Stimulated activated naive CD8-positive, alpha-beta T cell treated with anti-CD3 and anti-CD28 coated beads, Interleukin-15, amount 100 ng/mL, for 72 hours (primary cell): ENCODE results near the gene MAGI1.

Source experiments
- ATAC-seq: fragments of 150-1000 bp; cut with Tn5 transposase; 2 replicates; pipeline ENCODE4 v1.10.0; 2021; ENCODE audit warnings: mild to moderate bottlenecking, moderate library complexity
- DNase-seq, 2 donors: peaks; one replicate each; pipeline ENCODE4 v3.0.0; 2021 to 2022
- H3K27ac Mint-ChIP-seq, 2 donors: one replicate each; pipeline ENCODE4 v1.8.0; 2022; ENCODE audit warnings: mild to moderate bottlenecking in 2 of 2, mixed read lengths in 2 of 2, moderate library complexity in 2 of 2
- H3K27me3 Mint-ChIP-seq: one replicate; pipeline ENCODE4 v1.8.0; 2022; ENCODE audit warnings: mixed read lengths
- H3K4me1 Mint-ChIP-seq: one replicate; pipeline ENCODE4 v1.8.0; 2022; ENCODE audit warnings: mild to moderate bottlenecking, mixed read lengths
- H3K4me3 Mint-ChIP-seq, 2 donors: one replicate each; pipeline ENCODE4 v1.8.0; 2022; ENCODE audit warnings: mild to moderate bottlenecking in 2 of 2, mixed read lengths in 2 of 2, moderate library complexity in 1 of 2
- H3K9me3 Mint-ChIP-seq, 2 donors: one replicate each; pipeline ENCODE4 v1.8.0; 2022; ENCODE audit warnings: mixed read lengths in 2 of 2

MAGI1 gene

GRCh38 chr3:66038726-66039589 lies at the start of gene MAGI1:
MAGI1 (minus strand) TSS chr3:66038918; CDS start chr3:66038308, 610 bp downstream.
- DNase-seq (peak; percentile 44 to 48), ATAC-seq (peak; percentile 78)
- peaks cover 0 to 6% of the 10 kb centered on the region in 2 donors for H3K9me3 Mint-ChIP-seq
- H3K4me1 Mint-ChIP-seq, result peaks cover 25% of the 10 kb centered on the region
- peak within 1 kb of the TSS; percentile 92 to 96 for H3K4me3 Mint-ChIP-seq
- H3K27me3 Mint-ChIP-seq, result peaks cover 91% of the 10 kb centered on the region
- peak within 1 kb of the TSS; percentile 67 to 95 for H3K27ac Mint-ChIP-seq

- ATAC-seq, result no peak
- no peak overlapping the region for H3K4me3 Mint-ChIP-seq
- no peaks in the 10 kb centered on the region for H3K9me3 Mint-ChIP-seq
- DNase-seq, result no peak
- no peaks in the 10 kb centered on the region for H3K27me3 Mint-ChIP-seq
- no peaks in the 10 kb centered on the region for H3K4me1 Mint-ChIP-seq
- H3K27ac Mint-ChIP-seq, result no peak overlapping the region
These were observed 45.1 kb upstream of the MAGI1 start for GRCh38 chr3:66083784-66084213.

- Mint-ChIP-seq H3K4me1 (no peaks in the 10 kb centered on the region), H3K27ac (no peak overlapping the region), H3K9me3 (no peaks in the 10 kb centered on the region), H3K27me3 (no peaks in the 10 kb centered on the region), H3K4me3 (no peak overlapping the region)
- DNase-seq, result no peak
- no peak for ATAC-seq
These were observed 44.5 kb upstream of the MAGI1 start for GRCh38 chr3:66083096-66083678.

DNA sequence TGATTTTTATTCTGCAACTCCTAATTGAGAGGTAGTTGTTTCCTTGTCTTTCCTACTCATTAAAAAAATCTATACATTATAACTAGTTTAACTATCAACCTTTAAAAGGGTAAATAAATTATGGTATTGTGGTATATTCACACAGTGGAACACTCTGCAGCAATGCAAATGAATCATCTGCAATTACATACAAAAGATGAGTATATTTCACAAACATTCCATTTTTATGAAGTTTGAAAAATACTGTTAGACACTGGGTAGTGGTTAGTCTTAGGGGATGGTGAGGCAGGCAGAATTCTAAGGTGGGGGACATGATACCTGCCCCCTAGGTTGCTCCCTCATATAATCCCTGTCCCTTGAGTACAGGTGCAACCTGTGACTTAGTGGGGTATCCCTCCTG lies 44.0 kb upstream of the MAGI1 start:
- no peaks in the 10 kb centered on the region for H3K27me3 Mint-ChIP-seq
- DNase-seq (no peak), ATAC-seq (no peak)
- H3K4me1 Mint-ChIP-seq, result no peaks in the 10 kb centered on the region
- H3K27ac Mint-ChIP-seq, result no peak overlapping the region
- no peaks in the 10 kb centered on the region for H3K9me3 Mint-ChIP-seq
- H3K4me3 Mint-ChIP-seq, result no peak overlapping the region

DNA sequence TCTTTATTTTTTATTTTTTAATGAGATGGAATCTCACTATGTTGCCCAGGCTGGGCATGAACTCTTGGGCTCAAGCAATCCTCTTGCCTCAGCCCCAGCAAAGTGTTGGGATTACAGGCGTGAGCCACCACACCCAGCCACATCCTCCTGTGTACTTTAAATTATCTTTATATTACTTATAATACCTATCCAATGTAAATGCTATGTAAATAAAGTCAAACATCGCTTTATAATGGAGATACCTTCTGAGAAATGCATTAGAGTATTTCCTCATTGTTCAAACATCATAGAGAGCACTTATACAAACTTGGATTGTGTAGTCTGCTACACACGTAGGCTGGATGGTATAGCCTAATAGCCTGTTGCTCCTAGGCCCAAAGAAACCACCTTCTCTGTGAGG lies 41.4 kb upstream of the MAGI1 start:
- H3K4me1 Mint-ChIP-seq, result no peaks in the 10 kb centered on the region
- no peak for DNase-seq
- ATAC-seq, result no peak
- H3K4me3 Mint-ChIP-seq, result no peak overlapping the region
- H3K9me3 Mint-ChIP-seq, result peaks cover 3 to 11% of the 10 kb centered on the region in 2 donors
- no peak overlapping the region for H3K27ac Mint-ChIP-seq
- no peaks in the 10 kb centered on the region for H3K27me3 Mint-ChIP-seq

- Mint-ChIP-seq H3K27me3 (no peaks in the 10 kb centered on the region), H3K9me3 (peaks cover 4 to 12% of the 10 kb centered on the region in 2 donors), H3K4me3 (no peak overlapping the region), H3K27ac (no peak overlapping the region), H3K4me1 (no peaks in the 10 kb centered on the region)
- no peak for ATAC-seq
- DNase-seq, result no peak
These were observed 39.3 kb upstream of the MAGI1 start for GRCh38 chr3:66077973-66078372.

DNA sequence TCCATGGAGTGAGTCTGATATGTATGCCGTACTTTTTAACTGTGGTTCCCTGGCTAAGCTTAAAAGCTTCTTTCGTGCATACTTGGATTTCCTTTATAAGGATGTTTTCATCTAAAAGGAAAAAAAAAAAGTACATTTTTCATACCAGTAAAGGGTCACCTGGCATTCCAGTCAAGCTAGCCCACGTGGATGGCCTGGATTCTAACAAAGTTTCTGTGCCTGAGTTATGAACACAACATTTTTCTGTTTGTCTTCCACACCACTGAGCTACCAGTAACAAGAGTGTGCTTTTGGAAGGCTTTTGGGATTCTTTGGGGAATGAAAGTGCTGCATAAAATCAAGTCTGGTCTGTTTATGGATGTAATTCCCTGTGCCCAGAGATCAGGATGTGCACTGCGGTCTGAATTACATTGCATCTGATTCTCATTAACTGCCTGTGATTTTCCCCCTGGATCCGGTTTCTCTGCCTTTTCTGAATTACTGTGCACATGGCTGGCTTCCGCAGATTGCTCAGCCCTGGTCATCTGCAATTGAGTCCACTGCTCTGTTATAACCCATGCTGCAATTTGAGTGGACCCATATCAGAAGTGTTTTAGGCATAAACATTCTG lies 38.2 kb upstream of the MAGI1 start:
- H3K27ac Mint-ChIP-seq, result no peak overlapping the region
- DNase-seq (no peak), ATAC-seq (no peak)
- H3K4me3 Mint-ChIP-seq, result no peak overlapping the region
- no peaks in the 10 kb centered on the region for H3K4me1 Mint-ChIP-seq
- H3K9me3 Mint-ChIP-seq, result peaks cover 4 to 12% of the 10 kb centered on the region in 2 donors
- H3K27me3 Mint-ChIP-seq, result no peaks in the 10 kb centered on the region

- H3K27me3 Mint-ChIP-seq, result no peaks in the 10 kb centered on the region
- H3K4me1 Mint-ChIP-seq, result no peaks in the 10 kb centered on the region
- DNase-seq (no peak), ATAC-seq (no peak)
- no peak overlapping the region for H3K4me3 Mint-ChIP-seq
- H3K27ac Mint-ChIP-seq, result no peak overlapping the region
- H3K9me3 Mint-ChIP-seq, result peaks cover 4 to 12% of the 10 kb centered on the region in 2 donors
These were observed 36.6 kb upstream of the MAGI1 start for GRCh38 chr3:66075281-66075680.

DNA sequence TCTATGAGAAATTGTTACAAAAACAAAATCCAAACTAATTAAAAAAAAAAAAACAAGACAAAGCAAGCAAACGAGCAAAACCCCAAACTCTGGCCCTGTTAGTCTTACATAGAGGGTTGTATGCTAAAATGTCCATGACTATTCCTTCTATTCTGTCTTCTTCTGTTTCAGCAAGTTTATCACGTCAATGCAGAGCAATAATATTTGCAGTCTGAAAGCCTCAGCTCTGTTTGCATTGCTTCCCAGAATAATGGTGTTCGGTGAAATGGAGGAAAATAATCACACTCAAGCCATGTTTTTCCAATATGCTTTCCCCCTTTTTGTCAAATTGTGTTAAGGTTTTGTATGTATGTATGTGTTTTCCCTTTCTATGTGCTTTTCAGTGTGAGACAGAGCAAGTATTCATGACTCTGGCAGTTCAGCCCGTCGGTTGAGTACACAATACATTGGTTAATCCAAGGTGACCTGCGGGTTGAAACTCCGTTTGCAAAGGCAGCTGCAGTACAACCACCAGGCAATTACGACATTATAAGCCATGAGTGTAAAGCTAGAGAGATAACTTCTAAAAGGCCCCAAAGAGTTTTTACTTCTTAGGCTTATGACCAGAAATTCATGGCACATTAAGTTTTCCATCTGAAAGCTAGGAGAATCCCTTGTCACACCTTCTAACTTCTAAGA lies 34.9 kb upstream of the MAGI1 start:
- Mint-ChIP-seq H3K4me3 (no peak overlapping the region), H3K27me3 (no peaks in the 10 kb centered on the region), H3K4me1 (no peaks in the 10 kb centered on the region), H3K9me3 (peaks cover 10 to 20% of the 10 kb centered on the region in 2 donors), H3K27ac (no peak overlapping the region)
- DNase-seq, result no peak
- ATAC-seq, result no peak

DNA sequence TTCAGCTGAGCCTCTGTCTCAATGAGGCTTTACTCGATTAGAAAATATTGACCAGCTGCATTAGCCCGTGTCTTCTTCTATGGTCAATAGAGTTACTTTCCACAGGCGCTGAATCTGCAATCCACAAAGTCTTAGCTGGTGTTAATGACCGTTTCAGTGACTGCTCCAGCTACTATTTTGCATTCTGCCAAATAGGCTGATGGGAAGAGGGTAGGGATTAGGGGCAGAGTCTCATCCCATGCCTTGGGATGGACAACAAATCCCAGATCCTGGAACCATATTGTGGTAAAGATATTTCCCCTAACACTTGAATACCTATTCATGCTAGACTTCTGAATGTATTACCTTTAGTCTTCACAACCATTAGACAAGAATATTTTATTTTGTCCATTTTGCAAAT lies 29.5 kb upstream of the MAGI1 start:
- peaks cover 6 to 16% of the 10 kb centered on the region in 2 donors for H3K9me3 Mint-ChIP-seq
- no peaks in the 10 kb centered on the region for H3K27me3 Mint-ChIP-seq
- no peak overlapping the region for H3K4me3 Mint-ChIP-seq
- H3K27ac Mint-ChIP-seq, result no peak overlapping the region
- no peaks in the 10 kb centered on the region for H3K4me1 Mint-ChIP-seq
- ATAC-seq (no peak), DNase-seq (no peak)

GRCh38 chr3:66066963-66067617 lies 28.4 kb upstream of the MAGI1 start:
- H3K9me3 Mint-ChIP-seq, result peaks cover 6 to 16% of the 10 kb centered on the region in 2 donors
- no peak overlapping the region for H3K4me3 Mint-ChIP-seq
- no peaks in the 10 kb centered on the region for H3K27me3 Mint-ChIP-seq
- ATAC-seq (no peak), DNase-seq (no peak)
- H3K27ac Mint-ChIP-seq, result no peak overlapping the region
- no peaks in the 10 kb centered on the region for H3K4me1 Mint-ChIP-seq

DNA sequence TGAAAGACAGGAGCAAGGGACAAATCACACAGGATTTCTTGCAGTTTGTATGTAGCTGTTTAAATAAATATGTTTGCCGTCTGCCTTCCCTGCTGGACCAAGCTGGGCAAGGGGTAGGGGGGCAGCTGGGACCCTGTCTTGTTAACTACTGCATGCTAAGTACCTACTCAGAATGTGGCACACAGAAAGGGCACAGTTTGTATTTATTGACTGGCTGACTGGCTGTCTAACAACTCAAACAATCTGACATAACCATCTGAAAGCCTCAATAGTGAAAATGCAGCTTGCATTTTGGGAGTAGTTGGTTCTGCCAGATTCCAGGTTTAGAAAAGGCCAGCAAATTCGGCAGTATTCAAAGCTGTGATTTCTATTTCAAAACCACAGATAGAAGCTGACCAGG lies 16.6 kb upstream of the MAGI1 start:
- Mint-ChIP-seq H3K27me3 (no peaks in the 10 kb centered on the region), H3K4me3 (no peak overlapping the region), H3K9me3 (no peaks in the 10 kb centered on the region), H3K27ac (no peak overlapping the region), H3K4me1 (no peaks in the 10 kb centered on the region)
- no peak for DNase-seq
- no peak for ATAC-seq

GRCh38 chr3:66053550-66054094 lies 14.9 kb upstream of the MAGI1 start:
- H3K4me1 Mint-ChIP-seq, result no peaks in the 10 kb centered on the region
- ATAC-seq (no peak), DNase-seq (no peak)
- no peaks in the 10 kb centered on the region for H3K27me3 Mint-ChIP-seq
- no peak overlapping the region for H3K27ac Mint-ChIP-seq
- no peak overlapping the region for H3K4me3 Mint-ChIP-seq
- no peaks in the 10 kb centered on the region for H3K9me3 Mint-ChIP-seq

- Mint-ChIP-seq H3K27ac (no peak overlapping the region), H3K9me3 (no peaks in the 10 kb centered on the region), H3K27me3 (no peaks in the 10 kb centered on the region), H3K4me1 (no peaks in the 10 kb centered on the region), H3K4me3 (no peak overlapping the region)
- no peak for ATAC-seq
- DNase-seq, result no peak
These were observed 14.2 kb upstream of the MAGI1 start for GRCh38 chr3:66052721-66053549.
